GM12878 (cell line): Measurements from ENCODE around the gene HINT2. TPM values are rescaled to one million over a fixed set of nuclear protein-coding genes. Genes with fewer than 3 reads are reported as not detected.

Experiments used
- ATAC-seq: fragments of 200-7000 bp; cut with Tn5 transposase; 3 replicates; pipeline ENCODE4 v1.9.1; 2020; ENCODE audit warnings: mild to moderate bottlenecking, moderate library complexity
- BruUV-seq: library from RNA; stranded (reverse); fragments of 400-500 nt; replicated peaks from 2 replicates; lab custom pipeline; 2021; lab: Mats Ljungman, UMichigan
- CTCF ChIA-PET: fragments of 300-600 bp; sonication (Branson Sonifier 250); formaldehyde crosslinking; extraction: SDS; loops from one replicate; lab custom pipeline; 2021; ENCODE audit warnings: inconsistent platforms; lab: Yijun Ruan, JAX
- POLR2A ChIA-PET: fragments of 350-600 bp; formaldehyde crosslinking; extraction: SDS; loops from one replicate; lab custom pipeline; 2021; ENCODE audit warnings: inconsistent platforms; lab: Charles Lee
- RAD21 ChIA-PET: fragments of 300-600 bp; sonication (Branson Sonifier 250); formaldehyde crosslinking; loops from one replicate; lab custom pipeline; 2023; ENCODE audit warnings: antibody characterized with exemption; ENCODE audit not compliant: unreplicated experiment; lab: Charles Lee
- SMC1A ChIA-PET: fragments of 300-600 bp; sonication (Branson Sonifier 250); formaldehyde crosslinking; loops from one replicate; lab custom pipeline; 2023; ENCODE audit not compliant: unreplicated experiment, uncharacterized antibody; lab: Charles Lee
- DNase-seq: peaks from one replicate; pipeline ENCODE4 v3.0.0-alpha.2; 2011; ENCODE audit warnings: low read depth, low spot score
- FAIRE-seq: peaks from 3 replicates; lab custom pipeline; 2011; peaks lifted over from hg19 to GRCh38; lab: Jason Lieb, UNC
- H2AFZ ChIP-seq: 2 replicates; pipeline ENCODE4 v1.6.0; 2011; ENCODE audit warnings: low read depth, low read length, control low read depth; ENCODE audit not compliant: control insufficient read depth
- H3K27ac ChIP-seq: 2 replicates; pipeline ENCODE4 v1.5.1; 2011; ENCODE audit warnings: control low read depth; ENCODE audit not compliant: control insufficient read depth, insufficient read depth
- H3K27me3 ChIP-seq, 2 experiments: replicated peaks in 1 of 2; 2 replicates each; pipeline versions ENCODE4 v1.6.0 to v1.6.1; 2011; ENCODE audit warnings: low read length in 1 of 2; ENCODE audit not compliant: control insufficient read depth in 2 of 2, insufficient read depth in 2 of 2
- H3K36me3 ChIP-seq, 2 experiments: 2 replicates each; pipeline ENCODE4 v1.5.1; 2011; ENCODE audit warnings: low read length in 1 of 2; ENCODE audit not compliant: control insufficient read depth in 2 of 2, insufficient read depth in 2 of 2
- H3K4me1 ChIP-seq: 2 replicates; pipeline ENCODE4 v1.6.1; 2011; ENCODE audit warnings: mild to moderate bottlenecking, low read length, moderate library complexity, mixed read lengths; ENCODE audit not compliant: control insufficient read depth, insufficient read depth
- H3K4me2 ChIP-seq: 2 replicates; pipeline ENCODE4 v1.6.0; 2011; ENCODE audit warnings: control low read depth; ENCODE audit not compliant: control insufficient read depth, insufficient read depth
- H3K4me3 ChIP-seq: fragments of 200-600 bp; sonication (generic); 2 replicates; pipeline ENCODE4 v1.5.1; 2016
- H3K79me2 ChIP-seq: 2 replicates; pipeline ENCODE4 v1.6.0; 2011; ENCODE audit warnings: low read length; ENCODE audit not compliant: control insufficient read depth, insufficient read depth
- H3K9ac ChIP-seq: 2 replicates; pipeline ENCODE4 v1.8.0; 2011; ENCODE audit warnings: low read length, control low read depth, mixed read lengths; ENCODE audit not compliant: control insufficient read depth, insufficient read depth
- H3K9me3 ChIP-seq: replicated peaks from 3 replicates; pipeline ENCODE4 v1.5.1; 2011; ENCODE audit warnings: mild to moderate bottlenecking, low read length; ENCODE audit not compliant: control insufficient read depth, insufficient read depth
- H4K20me1 ChIP-seq: 2 replicates; pipeline ENCODE4 v1.6.0; 2011; ENCODE audit not compliant: control insufficient read depth, insufficient read depth
- BRCA1 ChIP-seq: IDR thresholded peaks from 2 replicates; pipeline ENCODE4 v1.6.1; 2011; ENCODE audit warnings: low read depth, low read length, improper control_type of control experiment
- GABPA ChIP-seq: IDR thresholded peaks from 2 replicates; pipeline ENCODE4 v1.6.1; 2014; ENCODE audit warnings: antibody characterized with exemption, low read depth, mild to moderate bottlenecking, inconsistent platforms
- JUNB ChIP-seq: IDR thresholded peaks from 2 replicates; pipeline ENCODE4 v1.6.1; 2016; ENCODE audit warnings: antibody characterized with exemption, mild to moderate bottlenecking
- MYB ChIP-seq: fragments of 150-350 bp; IDR thresholded peaks from 2 replicates; pipeline ENCODE4 v1.6.1; 2014; ENCODE audit warnings: mild to moderate bottlenecking, low read depth, low read length, borderline replicate concordance
- PAX8 ChIP-seq: fragments of 450-650 bp; IDR thresholded peaks from 2 replicates; pipeline ENCODE4 v1.6.1; 2017; ENCODE audit warnings: mild to moderate bottlenecking, moderate library complexity
- POU2F2 ChIP-seq: IDR thresholded peaks from 3 replicates; pipeline ENCODE4 v1.6.1; 2011; ENCODE audit warnings: low read depth, mild to moderate bottlenecking, low read length, borderline replicate concordance
- RB1 ChIP-seq: fragments of 450-650 bp; formaldehyde crosslinking; IDR thresholded peaks from 2 replicates; pipeline ENCODE4 v1.6.1; 2017; ENCODE audit warnings: mild to moderate bottlenecking, borderline replicate concordance
- SMAD5 ChIP-seq: IDR thresholded peaks from 2 replicates; pipeline ENCODE4 v1.6.1; 2016; ENCODE audit warnings: antibody characterized with exemption, low read depth
- TBL1XR1 ChIP-seq: IDR thresholded peaks from 2 replicates; pipeline ENCODE4 v1.6.1; 2012; ENCODE audit warnings: low read depth, low read length, improper control_type of control experiment
- TCF3 ChIP-seq: IDR thresholded peaks from 2 replicates; pipeline ENCODE4 v1.6.1; 2012; ENCODE audit warnings: low read depth, mild to moderate bottlenecking, low read length, borderline replicate concordance; ENCODE audit not compliant: insufficient read depth
- TCF7 ChIP-seq: IDR thresholded peaks from 2 replicates; pipeline ENCODE4 v1.6.1; 2014; ENCODE audit warnings: antibody characterized with exemption, borderline replicate concordance
- YY1 ChIP-seq: IDR thresholded peaks from 2 replicates; pipeline ENCODE4 v1.6.1; 2011; ENCODE audit warnings: low read depth, mild to moderate bottlenecking, low read length
- WGBS: methylation state at CpG from one replicate; pipeline ENCODE4 v1.1.6; 2016; ENCODE audit warnings: low lambda C conversion rate; ENCODE audit not compliant: insufficient replicate concordance, insufficient coverage; ENCODE audit errors: missing lambda C conversion rate; 5-methylcytosine and 5-hydroxymethylcytosine counted together
- in situ Hi-C: fragments of 300-500 bp; cut with MboI; formaldehyde crosslinking; loops from 9 replicates; pipeline ENCODE4 v1.14.3; 2018; ENCODE audit warnings: mixed read lengths
- intact Hi-C: fragments of 100-400 bp; cut with micrococcal nuclease; formaldehyde crosslinking; loops from one replicate; pipeline ENCODE4 v1.14.2; 2022; ENCODE audit not compliant: unreplicated experiment
- polyA plus RNA-seq, 11 experiments: library from polyadenylated mRNA; depleted of rRNA in 4 of 11; unstranded in 6 of 11; stranded (reverse) in 5 of 11; fragments of >200 nt; fragmentation: Nextera tagmentation in 4 of 11; fragmentation: Illumina TruSeq in 1 of 11; extraction: Ambion mirVana in 4 of 11; extraction: Trizol in 1 of 11; gene quantifications; 1 replicate in 1 of 11; 2 replicates in 10 of 11; pipeline versions ENCODE4 v1.2.1 to v1.2.3, GENCODE V29; 2011 to 2016; ENCODE audit warnings: inconsistent platforms in 2 of 11, missing spikeins in 2 of 11, low read depth in 1 of 11
- total RNA-seq, 4 experiments: library from RNA; depleted of rRNA in 3 of 4; stranded (reverse); fragments of >200 nt in 3 of 4; fragmentation: Illumina TruSeq in 1 of 4; extraction: Trizol in 1 of 4; gene quantifications; 2 replicates each; pipeline versions ENCODE4 v1.2.1 to v1.2.3, GENCODE V29; 2013 to 2021
- TF ChIP-seq, protein P1 (sequence below): fragments of 450-650 bp; IDR thresholded peaks from 2 replicates; pipeline ENCODE4 v1.6.1; 2017; ENCODE audit warnings: low read depth, mild to moderate bottlenecking, moderate library complexity
- TF ChIP-seq, protein P2 (sequence below): fragments of 450-650 bp; formaldehyde crosslinking; IDR thresholded peaks from 2 replicates; pipeline ENCODE4 v1.4.0; 2020; ENCODE audit warnings: mild to moderate bottlenecking, moderate library complexity
- TF ChIP-seq, protein P3 (sequence below): fragments of 450-650 bp; IDR thresholded peaks from 2 replicates; pipeline ENCODE4 v1.6.1; 2016; ENCODE audit warnings: mild to moderate bottlenecking
- TF ChIP-seq, protein P4 (sequence below): fragments of 450-650 bp; IDR thresholded peaks from 2 replicates; pipeline ENCODE4 v1.6.1; 2014; ENCODE audit warnings: mild to moderate bottlenecking

Gene HINT2
- total and polyA plus RNA-seq, 10 of the 15 experiments (the other 5 are each of a cell fraction or from before 2014, with no cell fraction given): 12.1 to 144 (median 51.7) TPM

DNA sequence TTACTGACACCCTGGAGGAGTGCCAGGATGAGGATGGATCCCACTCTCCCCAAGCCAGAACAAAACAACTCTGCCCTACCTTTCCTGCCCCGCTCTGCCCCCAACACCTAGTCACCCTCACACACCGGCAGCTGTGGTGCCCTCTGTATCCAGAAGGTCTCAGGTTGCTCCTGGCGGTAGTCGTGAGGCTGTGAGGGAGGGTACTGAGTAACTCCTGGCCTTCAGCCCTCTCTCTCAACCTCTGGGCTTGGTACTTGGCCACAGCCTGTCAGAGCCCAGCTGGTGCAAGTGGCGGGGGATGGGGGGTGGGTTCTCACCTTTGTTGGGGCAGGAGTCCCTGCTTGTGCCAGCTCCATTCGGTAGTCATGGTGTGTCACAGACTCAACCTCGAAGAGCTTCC lies 4.7 kb downstream of the HINT2 start:
- no peak overlapping the region for H2AFZ ChIP-seq
- RAD21 ChIA-PET: no interaction called here

More for the DNA sequence above, 4.7 kb downstream of the HINT2 start:
- POLR2A ChIA-PET: no interaction called here
- intact Hi-C loops (loop anchor here (10.0 kb wide), 2 partner anchors 205 to 695 kb away; partner anchors contain the start of genes ATOSB and TESK1), in situ Hi-C loops (loop anchor here (10.0 kb wide), 1 partner anchor 705 kb away; the partner anchor contains the start of gene STOML2)
- Histone ChIP-seq H3K4me1 (peaks cover 33% of the 10 kb centered on the region), H3K27ac (no peak overlapping the region), H3K4me3 (no peak overlapping the region), H3K36me3 (peaks cover 5 to 20% of the 10 kb centered on the region in 2 experiments), H3K27me3 (no peaks in the 10 kb centered on the region), H3K9ac (no peak overlapping the region), H4K20me1 (no peaks in the 10 kb centered on the region), H3K9me3 (no peaks in the 10 kb centered on the region), H3K4me2 (no peak overlapping the region), H3K79me2 (peaks cover 3% of the 10 kb centered on the region)
- SMC1A ChIA-PET: no interaction called here
- no TSS peak for BruUV-seq
- TF ChIP-seq RB1 (no peak), TBL1XR1 (no peak), MYB (no peak), PAX8 (no peak), TCF3 (no peak), BRCA1 (no peak), GABPA (no peak), POU2F2 (no peak), YY1 (no peak), SMAD5 (no peak), JUNB (no peak), TCF7 (no peak)
- TF ChIP-seq, protein P1, sequence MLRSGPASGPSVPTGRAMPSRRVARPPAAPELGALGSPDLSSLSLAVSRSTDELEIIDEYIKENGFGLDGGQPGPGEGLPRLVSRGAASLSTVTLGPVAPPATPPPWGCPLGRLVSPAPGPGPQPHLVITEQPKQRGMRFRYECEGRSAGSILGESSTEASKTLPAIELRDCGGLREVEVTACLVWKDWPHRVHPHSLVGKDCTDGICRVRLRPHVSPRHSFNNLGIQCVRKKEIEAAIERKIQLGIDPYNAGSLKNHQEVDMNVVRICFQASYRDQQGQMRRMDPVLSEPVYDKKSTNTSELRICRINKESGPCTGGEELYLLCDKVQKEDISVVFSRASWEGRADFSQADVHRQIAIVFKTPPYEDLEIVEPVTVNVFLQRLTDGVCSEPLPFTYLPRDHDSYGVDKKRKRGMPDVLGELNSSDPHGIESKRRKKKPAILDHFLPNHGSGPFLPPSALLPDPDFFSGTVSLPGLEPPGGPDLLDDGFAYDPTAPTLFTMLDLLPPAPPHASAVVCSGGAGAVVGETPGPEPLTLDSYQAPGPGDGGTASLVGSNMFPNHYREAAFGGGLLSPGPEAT: no peak
- TF ChIP-seq, protein P2, sequence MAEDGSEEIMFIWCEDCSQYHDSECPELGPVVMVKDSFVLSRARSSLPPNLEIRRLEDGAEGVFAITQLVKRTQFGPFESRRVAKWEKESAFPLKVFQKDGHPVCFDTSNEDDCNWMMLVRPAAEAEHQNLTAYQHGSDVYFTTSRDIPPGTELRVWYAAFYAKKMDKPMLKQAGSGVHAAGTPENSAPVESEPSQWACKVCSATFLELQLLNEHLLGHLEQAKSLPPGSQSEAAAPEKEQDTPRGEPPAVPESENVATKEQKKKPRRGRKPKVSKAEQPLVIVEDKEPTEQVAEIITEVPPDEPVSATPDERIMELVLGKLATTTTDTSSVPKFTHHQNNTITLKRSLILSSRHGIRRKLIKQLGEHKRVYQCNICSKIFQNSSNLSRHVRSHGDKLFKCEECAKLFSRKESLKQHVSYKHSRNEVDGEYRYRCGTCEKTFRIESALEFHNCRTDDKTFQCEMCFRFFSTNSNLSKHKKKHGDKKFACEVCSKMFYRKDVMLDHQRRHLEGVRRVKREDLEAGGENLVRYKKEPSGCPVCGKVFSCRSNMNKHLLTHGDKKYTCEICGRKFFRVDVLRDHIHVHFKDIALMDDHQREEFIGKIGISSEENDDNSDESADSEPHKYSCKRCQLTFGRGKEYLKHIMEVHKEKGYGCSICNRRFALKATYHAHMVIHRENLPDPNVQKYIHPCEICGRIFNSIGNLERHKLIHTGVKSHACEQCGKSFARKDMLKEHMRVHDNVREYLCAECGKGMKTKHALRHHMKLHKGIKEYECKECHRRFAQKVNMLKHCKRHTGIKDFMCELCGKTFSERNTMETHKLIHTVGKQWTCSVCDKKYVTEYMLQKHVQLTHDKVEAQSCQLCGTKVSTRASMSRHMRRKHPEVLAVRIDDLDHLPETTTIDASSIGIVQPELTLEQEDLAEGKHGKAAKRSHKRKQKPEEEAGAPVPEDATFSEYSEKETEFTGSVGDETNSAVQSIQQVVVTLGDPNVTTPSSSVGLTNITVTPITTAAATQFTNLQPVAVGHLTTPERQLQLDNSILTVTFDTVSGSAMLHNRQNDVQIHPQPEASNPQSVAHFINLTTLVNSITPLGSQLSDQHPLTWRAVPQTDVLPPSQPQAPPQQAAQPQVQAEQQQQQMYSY (CRISPR knock-in tag): no peak
- TF ChIP-seq, protein P3, sequence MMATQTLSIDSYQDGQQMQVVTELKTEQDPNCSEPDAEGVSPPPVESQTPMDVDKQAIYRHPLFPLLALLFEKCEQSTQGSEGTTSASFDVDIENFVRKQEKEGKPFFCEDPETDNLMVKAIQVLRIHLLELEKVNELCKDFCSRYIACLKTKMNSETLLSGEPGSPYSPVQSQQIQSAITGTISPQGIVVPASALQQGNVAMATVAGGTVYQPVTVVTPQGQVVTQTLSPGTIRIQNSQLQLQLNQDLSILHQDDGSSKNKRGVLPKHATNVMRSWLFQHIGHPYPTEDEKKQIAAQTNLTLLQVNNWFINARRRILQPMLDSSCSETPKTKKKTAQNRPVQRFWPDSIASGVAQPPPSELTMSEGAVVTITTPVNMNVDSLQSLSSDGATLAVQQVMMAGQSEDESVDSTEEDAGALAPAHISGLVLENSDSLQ: no peak
- TF ChIP-seq, protein P4, sequence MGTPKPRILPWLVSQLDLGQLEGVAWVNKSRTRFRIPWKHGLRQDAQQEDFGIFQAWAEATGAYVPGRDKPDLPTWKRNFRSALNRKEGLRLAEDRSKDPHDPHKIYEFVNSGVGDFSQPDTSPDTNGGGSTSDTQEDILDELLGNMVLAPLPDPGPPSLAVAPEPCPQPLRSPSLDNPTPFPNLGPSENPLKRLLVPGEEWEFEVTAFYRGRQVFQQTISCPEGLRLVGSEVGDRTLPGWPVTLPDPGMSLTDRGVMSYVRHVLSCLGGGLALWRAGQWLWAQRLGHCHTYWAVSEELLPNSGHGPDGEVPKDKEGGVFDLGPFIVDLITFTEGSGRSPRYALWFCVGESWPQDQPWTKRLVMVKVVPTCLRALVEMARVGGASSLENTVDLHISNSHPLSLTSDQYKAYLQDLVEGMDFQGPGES: no peak
- 95% methylated on average over 7 of the region's 7 CpGs for WGBS
- no peak for FAIRE-seq
- ATAC-seq: no peak
- DNase-seq: no peak
- CTCF ChIA-PET: interaction anchor here (1.4 to 4.8 kb wide), 2 partner anchors 17 to 20 kb away, joined by 5 to 51 read pairs; partner anchors contain the start of genes FAM221B and TMEM8B
